HEK293 (cell line): ENCODE data around the gene MTRF1L.

Experiments
- AEBP2 ChIP-seq: fragments of 450-650 bp; formaldehyde crosslinking; IDR thresholded peaks from 2 replicates; pipeline ENCODE4 v1.5.1; 2016; ENCODE audit warnings: missing biosample characterization, missing genetic modification characterization, borderline replicate concordance
- EGR2 ChIP-seq: fragments of 450-650 bp; formaldehyde crosslinking; IDR thresholded peaks from 2 replicates; pipeline ENCODE4 v1.5.1; 2016; ENCODE audit warnings: low read depth, missing biosample characterization, missing genetic modification characterization
- KLF7 ChIP-seq: fragments of 450-650 bp; formaldehyde crosslinking; IDR thresholded peaks from 2 replicates; pipeline ENCODE4 v1.5.1; 2016; ENCODE audit warnings: missing biosample characterization, missing genetic modification characterization, borderline replicate concordance
- MEIS1 ChIP-seq: sonication (generic); formaldehyde crosslinking; IDR thresholded peaks from 2 replicates; pipeline ENCODE4 v1.8.1; 2022; ENCODE audit warnings: missing genetic modification reagents, mild to moderate bottlenecking, borderline replicate concordance
- REPIN1 ChIP-seq: fragments of 450-650 bp; formaldehyde crosslinking; IDR thresholded peaks from 2 replicates; pipeline ENCODE4 v1.5.1; 2017; ENCODE audit warnings: missing biosample characterization, missing genetic modification characterization, low read depth
- WT1 ChIP-seq: fragments of 450-650 bp; formaldehyde crosslinking; IDR thresholded peaks from 2 replicates; pipeline ENCODE4 v1.5.1; 2016; ENCODE audit warnings: missing biosample characterization, missing genetic modification characterization
- YY2 ChIP-seq: fragments of 450-650 bp; formaldehyde crosslinking; IDR thresholded peaks from 2 replicates; pipeline ENCODE4 v1.5.1; 2016; ENCODE audit warnings: missing biosample characterization, missing genetic modification characterization
- ZBTB26 ChIP-seq: fragments of 450-650 bp; formaldehyde crosslinking; optimal IDR thresholded peaks from 2 replicates; pipeline ENCODE3; 2016; ENCODE audit warnings: missing biosample characterization, mild to moderate bottlenecking, missing genetic modification characterization
- ZBTB49 ChIP-seq: fragments of 450-650 bp; formaldehyde crosslinking; IDR thresholded peaks from 2 replicates; pipeline ENCODE4 v1.5.1; 2016; ENCODE audit warnings: missing biosample characterization, missing genetic modification characterization, low read depth
- ZBTB7A ChIP-seq: fragments of 450-650 bp; formaldehyde crosslinking; IDR thresholded peaks from 2 replicates; pipeline ENCODE4 v1.5.1; 2016; ENCODE audit warnings: low read depth, missing biosample characterization, missing genetic modification characterization
- ZFHX2 ChIP-seq: fragments of 450-650 bp; formaldehyde crosslinking; conservative IDR thresholded peaks from 2 replicates; pipeline ENCODE4 v1.5.1; 2016; ENCODE audit warnings: missing biosample characterization, missing genetic modification characterization
- ZFP41 ChIP-seq: fragments of 450-650 bp; formaldehyde crosslinking; IDR thresholded peaks from 2 replicates; pipeline ENCODE4 v1.5.1; 2016; ENCODE audit warnings: missing biosample characterization, missing genetic modification characterization, borderline replicate concordance
- ZNF138 ChIP-seq: fragments of 450-650 bp; formaldehyde crosslinking; IDR thresholded peaks from 2 replicates; pipeline ENCODE4 v1.5.1; 2016; ENCODE audit warnings: missing biosample characterization, missing genetic modification characterization, borderline replicate concordance
- ZNF169 ChIP-seq: fragments of 450-650 bp; formaldehyde crosslinking; IDR thresholded peaks from 2 replicates; pipeline ENCODE4 v1.5.1; 2016; ENCODE audit warnings: missing biosample characterization, missing genetic modification characterization
- ZNF18 ChIP-seq: fragments of 450-650 bp; formaldehyde crosslinking; IDR thresholded peaks from 2 replicates; pipeline ENCODE4 v1.5.1; 2016; ENCODE audit warnings: missing biosample characterization, missing genetic modification characterization
- ZNF202 ChIP-seq: fragments of 450-650 bp; formaldehyde crosslinking; IDR thresholded peaks from 2 replicates; pipeline ENCODE4 v1.5.1; 2016; ENCODE audit warnings: missing biosample characterization, missing genetic modification characterization, borderline replicate concordance
- ZNF248 ChIP-seq: fragments of 450-650 bp; formaldehyde crosslinking; IDR thresholded peaks from 2 replicates; pipeline ENCODE4 v1.5.1; 2017; ENCODE audit warnings: missing biosample characterization, missing genetic modification characterization
- ZNF274 ChIP-seq, 2 experiments: fragments of 200-500 bp in 1 of 2; fragments of 450-650 bp in 1 of 2; sonication (Bioruptor generic) in 1 of 2; formaldehyde crosslinking in 1 of 2; IDR thresholded peaks; 2 replicates each; pipeline versions ENCODE4 v1.5.1 to v1.6.1; 2014 to 2016; ENCODE audit warnings: borderline replicate concordance in 1 of 2, inconsistent platforms in 1 of 2, low read length in 1 of 2, missing biosample characterization in 1 of 2, missing genetic modification characterization in 1 of 2
- ZNF280C ChIP-seq: fragments of 450-650 bp; formaldehyde crosslinking; IDR thresholded peaks from 2 replicates; pipeline ENCODE4 v1.5.1; 2016; ENCODE audit warnings: missing biosample characterization, missing genetic modification characterization
- ZNF280D ChIP-seq: fragments of 450-650 bp; formaldehyde crosslinking; IDR thresholded peaks from 2 replicates; pipeline ENCODE4 v1.5.1; 2016; ENCODE audit warnings: missing biosample characterization, missing genetic modification characterization
- ZNF311 ChIP-seq: fragments of 450-650 bp; formaldehyde crosslinking; IDR thresholded peaks from 2 replicates; pipeline ENCODE4 v1.5.1; 2017; ENCODE audit warnings: missing biosample characterization, missing genetic modification characterization, borderline replicate concordance
- ZNF324 ChIP-seq: fragments of 450-650 bp; formaldehyde crosslinking; IDR thresholded peaks from 2 replicates; pipeline ENCODE4 v1.5.1; 2016; ENCODE audit warnings: missing biosample characterization, missing genetic modification characterization
- ZNF350 ChIP-seq: fragments of 450-650 bp; formaldehyde crosslinking; IDR thresholded peaks from 2 replicates; pipeline ENCODE4 v1.5.0; 2017; ENCODE audit warnings: missing biosample characterization, mild to moderate bottlenecking, missing genetic modification characterization
- ZNF623 ChIP-seq: fragments of 450-650 bp; formaldehyde crosslinking; IDR thresholded peaks from 2 replicates; pipeline ENCODE4 v1.5.1; 2016; ENCODE audit warnings: missing biosample characterization, missing genetic modification characterization
- ZNF654 ChIP-seq: fragments of 450-650 bp; formaldehyde crosslinking; IDR thresholded peaks from 2 replicates; pipeline ENCODE4 v1.5.1; 2016; ENCODE audit warnings: low read depth, missing biosample characterization, missing genetic modification characterization
- ZNF707 ChIP-seq: fragments of 450-650 bp; formaldehyde crosslinking; IDR thresholded peaks from 2 replicates; pipeline ENCODE4 v1.5.1; 2016; ENCODE audit warnings: missing biosample characterization, missing genetic modification characterization
- ZSCAN16 ChIP-seq: fragments of 450-650 bp; formaldehyde crosslinking; IDR thresholded peaks from 2 replicates; pipeline ENCODE4 v1.5.1; 2016; ENCODE audit warnings: missing biosample characterization, missing genetic modification characterization

Gene MTRF1L

GRCh38 chr6:153002613-153003365 is at the start of gene MTRF1L (continued):
- no peak for TF ChIP-seq MEIS1 (CRISPR knock-in tag)
- peak; percentile 58 for TF ChIP-seq WT1
- no peak for TF ChIP-seq ZNF280C
- no peak for TF ChIP-seq KLF7 (tag by site-specific recombination)
- no peak for TF ChIP-seq ZFHX2 (tag by site-specific recombination)
- TF ChIP-seq ZFP41 = no peak
- TF ChIP-seq ZNF274 (IDR thresholded peaks at IDR 0.05; ENCODE audit: low read length) = no peak
- TF ChIP-seq ZNF274 (tag by site-specific recombination; IDR thresholded peaks at IDR 0.05; ENCODE audit: borderline replicate concordance) = no peak
- TF ChIP-seq ZNF202 (tag by site-specific recombination) = no peak
- TF ChIP-seq ZNF248 (tag by site-specific recombination) = no peak
- TF ChIP-seq ZBTB7A (tag by site-specific recombination) = no peak
- no peak for TF ChIP-seq ZNF707 (tag by site-specific recombination)
- TF ChIP-seq ZNF623 (tag by site-specific recombination) = no peak
- TF ChIP-seq EGR2 = no peak
- no peak for TF ChIP-seq AEBP2
- no peak for TF ChIP-seq ZSCAN16
- no peak for TF ChIP-seq ZNF280D (tag by site-specific recombination)
- no peak for TF ChIP-seq YY2 (tag by site-specific recombination)
- no peak for TF ChIP-seq ZNF324 (tag by site-specific recombination)
- no peak for TF ChIP-seq ZNF138 (tag by site-specific recombination)
- TF ChIP-seq REPIN1 = no peak
- no peak for TF ChIP-seq ZNF311 (tag by site-specific recombination)
- no peak for TF ChIP-seq ZNF350
- TF ChIP-seq ZBTB49 (tag by site-specific recombination) = no peak
- TF ChIP-seq ZBTB26 (tag by site-specific recombination) = peak; percentile 34
- TF ChIP-seq ZNF169 (tag by site-specific recombination) = no peak
- no peak for TF ChIP-seq ZNF654 (tag by site-specific recombination)
- TF ChIP-seq ZNF18 (tag by site-specific recombination) = no peak
